Testis (tissue), 3 donors: ENCODE measurements around the gene BCL11B. TPM values are rescaled to one million over a fixed set of nuclear protein-coding genes. Genes with fewer than 3 reads are reported as not detected.

Experiments used
- DNase-seq: peaks from one replicate; pipeline ENCODE4 v3.0.0-alpha.2; 2019
- H3K27ac ChIP-seq, 2 donors: fragments of 200-600 bp; sonication (generic); one replicate each; pipeline ENCODE4 v1.5.1; 2019
- H3K27me3 ChIP-seq: fragments of 200-600 bp; sonication (generic); one replicate; pipeline ENCODE4 v1.5.1; 2019
- H3K36me3 ChIP-seq: fragments of 200-600 bp; sonication (generic); one replicate; pipeline ENCODE4 v1.5.1; 2017; ENCODE audit warnings: low read depth; ENCODE audit errors: missing control alignments
- H3K4me1 ChIP-seq: fragments of 200-600 bp; sonication (generic); one replicate; pipeline ENCODE4 v1.5.1; 2019
- H3K4me3 ChIP-seq, 2 donors: fragments of 200-600 bp; sonication (generic); one replicate each; pipeline ENCODE4 v1.5.1; 2017 to 2019
- H3K9me3 ChIP-seq: fragments of 200-600 bp; sonication (generic); one replicate; pipeline ENCODE4 v1.5.1; 2017
- CTCF ChIP-seq, 3 experiments: fragments of 450-650 bp in 2 of 3; fragments of 200-600 bp in 1 of 3; sonication (generic) in 1 of 3; IDR thresholded peaks; one replicate each; pipeline ENCODE4 v1.5.1; 2016 to 2019; ENCODE audit warnings: antibody characterized with exemption in 3 of 3, mild to moderate bottlenecking in 2 of 3, moderate library complexity in 1 of 3
- POLR2A ChIP-seq: fragments of 450-650 bp; IDR thresholded peaks from one replicate; pipeline ENCODE4 v1.6.1; 2017; ENCODE audit warnings: antibody characterized with exemption, mild to moderate bottlenecking, moderate library complexity
- WGBS, 2 donors: methylation state at CpG; one replicate each; pipeline ENCODE4 v1.1.5; 2018; 5-methylcytosine and 5-hydroxymethylcytosine counted together
- intact Hi-C: fragments of 100-400 bp; cut with DNase I; formaldehyde crosslinking; loops from one replicate; pipeline ENCODE4 v1.15.1; 2023; ENCODE audit warnings: low total_unique reads
- polyA plus RNA-seq: library from polyadenylated mRNA; stranded (reverse); fragments of 350-450 nt; fragmentation: Illumina TruSeq; extraction: RNeasy Lipid Tissue Mini Kit (QIAGEN cat#74804); gene quantifications from one replicate; pipeline ENCODE4 v1.2.3, GENCODE V29; 2014; ENCODE audit warnings: low read depth, low replicate concordance; ENCODE audit not compliant: insufficient read depth
- total RNA-seq, 2 donors: library from RNA; depleted of rRNA; stranded (reverse); fragments of >200 nt; gene quantifications; one replicate each; pipeline ENCODE4 v1.2.3, GENCODE V29; 2016

Gene BCL11B
- total and polyA plus RNA-seq, 3 donors from 2014 or later = 0.96 to 4.7 (median 4.4) TPM

- intact Hi-C loops = no loop called here
- no peak for DNase-seq
- no peaks in the 10 kb centered on the region for H3K4me1 ChIP-seq
- H3K4me3 ChIP-seq = no peak overlapping the region
- H3K36me3 ChIP-seq = no peaks in the 10 kb centered on the region
- H3K27me3 ChIP-seq = no peaks in the 10 kb centered on the region
- WGBS, 2 donors = 85 to 93% methylated on average over 3 of the region's 3 CpGs
- no peaks in the 10 kb centered on the region for H3K9me3 ChIP-seq
- H3K27ac ChIP-seq = no peak overlapping the region
- TF ChIP-seq CTCF (IDR thresholded peaks at IDR 0.05) (no peak), POLR2A (no peak)
Measured at GRCh38 chr14:99171396-99171795, 100.6 kb downstream of the BCL11B start.

GRCh38 chr14:99169776-99170356, 102.1 kb downstream of the BCL11B start:
- DNase-seq = no peak
- H3K4me3 ChIP-seq = no peak overlapping the region
- H3K4me1 ChIP-seq = no peaks in the 10 kb centered on the region
- TF ChIP-seq POLR2A (no peak), CTCF (IDR thresholded peaks at IDR 0.05) (no peak)
- intact Hi-C loops = no loop called here
- no peaks in the 10 kb centered on the region for H3K36me3 ChIP-seq
- H3K27ac ChIP-seq = no peak overlapping the region
- H3K9me3 ChIP-seq = no peaks in the 10 kb centered on the region
- WGBS, 2 donors = 86 to 87% methylated on average over 7 of the region's 7 CpGs
- no peaks in the 10 kb centered on the region for H3K27me3 ChIP-seq

- no peaks in the 10 kb centered on the region for H3K9me3 ChIP-seq
Measured at GRCh38 chr14:99168330-99168729, 103.7 kb downstream of the BCL11B start.

GRCh38 chr14:99166506-99166905, 105.5 kb downstream of the BCL11B start:
- no peak for DNase-seq
- intact Hi-C loops = no loop called here
- Histone ChIP-seq H3K4me3 (no peak overlapping the region), H3K36me3 (no peaks in the 10 kb centered on the region), H3K27ac (no peak overlapping the region), H3K4me1 (no peaks in the 10 kb centered on the region), H3K27me3 (no peaks in the 10 kb centered on the region), H3K9me3 (no peaks in the 10 kb centered on the region)
- TF ChIP-seq POLR2A (no peak), CTCF (IDR thresholded peaks at IDR 0.05) (no peak)
- 89 to 97% methylated on average over 4 of the region's 4 CpGs for WGBS, 2 donors

More at GRCh38 chr14:99168330-99168729, 103.7 kb downstream of the BCL11B start:
- intact Hi-C loops = no loop called here
- Histone ChIP-seq H3K36me3 (no peaks in the 10 kb centered on the region), H3K27me3 (no peaks in the 10 kb centered on the region), H3K27ac (no peak overlapping the region), H3K4me3 (no peak overlapping the region), H3K4me1 (no peaks in the 10 kb centered on the region)
- TF ChIP-seq CTCF (IDR thresholded peaks at IDR 0.05) = no peak
- TF ChIP-seq POLR2A = no peak
- no peak for DNase-seq
- 93% methylated on average over 5 of the region's 5 CpGs for WGBS, 2 donors

- TF ChIP-seq POLR2A (no peak), CTCF (IDR thresholded peaks at IDR 0.05) (no peak)
- no peaks in the 10 kb centered on the region for H3K9me3 ChIP-seq
- no peaks in the 10 kb centered on the region for H3K36me3 ChIP-seq
- no peak overlapping the region for H3K4me3 ChIP-seq
- no peak overlapping the region for H3K27ac ChIP-seq
- H3K27me3 ChIP-seq = no peaks in the 10 kb centered on the region
- intact Hi-C loops = no loop called here
- 73 to 83% methylated on average over 5 of the region's 5 CpGs for WGBS, 2 donors
- H3K4me1 ChIP-seq = no peaks in the 10 kb centered on the region
- no peak for DNase-seq
Measured at GRCh38 chr14:99164712-99165111, 107.3 kb downstream of the BCL11B start.
